Fibroblast of mammary gland (primary cell): ENCODE measurements around the gene CRPPA.
"Not testable (repeated sequence)": the region's sequence is repeated elsewhere in the genome, so short reads cannot be mapped to it uniquely, and the experiment has no call there.

ENCODE experiments used
- DNase-seq: peaks from one replicate; pipeline ENCODE4 v3.0.0-alpha.2; 2010; ENCODE audit warnings: low read depth
- H3K4me3 ChIP-seq: 2 replicates; pipeline ENCODE4 v1.5.1; 2011; ENCODE audit warnings: low read depth, mild to moderate bottlenecking, low read length, moderate library complexity; ENCODE audit not compliant: control insufficient read depth
- TF ChIP-seq, protein P1 (sequence below): conservative IDR thresholded peaks from 2 replicates; pipeline ENCODE4 v1.5.1; 2011; ENCODE audit warnings: low read depth, low read length, inconsistent platforms; ENCODE audit not compliant: control insufficient read depth, insufficient read depth

The CRPPA gene

DNA sequence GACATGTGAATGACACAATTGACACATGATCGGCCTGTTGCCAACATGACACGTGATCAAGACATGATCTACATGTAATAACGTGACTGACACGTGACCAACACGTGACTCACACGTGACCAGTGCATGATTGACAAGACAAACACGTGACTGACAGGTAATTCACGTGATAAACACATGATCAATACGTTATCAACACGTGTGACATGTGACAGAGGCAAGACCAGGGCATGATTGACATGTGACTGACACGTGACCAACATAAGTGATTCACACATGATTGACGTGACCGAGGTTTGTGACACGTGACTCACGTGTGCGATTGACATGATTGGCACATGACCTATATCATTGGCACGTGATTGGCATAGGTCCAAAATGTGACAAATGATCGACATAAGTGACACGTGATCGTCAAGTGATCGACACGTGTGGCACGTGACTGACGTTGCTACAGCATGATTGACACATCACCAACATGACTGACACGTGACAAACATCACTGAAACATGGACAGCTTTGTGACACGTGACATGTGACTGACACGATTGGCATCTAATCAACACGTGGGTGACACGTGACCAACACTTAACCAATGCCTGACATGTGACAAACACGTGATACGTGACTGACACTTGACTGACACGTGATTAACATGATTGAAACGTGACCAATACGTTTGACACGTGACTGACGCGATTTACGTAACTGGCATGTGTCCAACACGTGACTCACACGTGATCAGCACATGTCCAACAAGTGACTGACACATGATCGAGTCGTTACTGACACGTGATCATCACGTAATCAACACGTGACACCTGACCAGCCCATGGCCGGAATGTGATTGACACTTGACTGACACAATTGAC, 23.0 kb downstream of the CRPPA start:
- peak; percentile 19 for DNase-seq
- H3K4me3 ChIP-seq = no peak overlapping the region
- TF ChIP-seq, protein P1, sequence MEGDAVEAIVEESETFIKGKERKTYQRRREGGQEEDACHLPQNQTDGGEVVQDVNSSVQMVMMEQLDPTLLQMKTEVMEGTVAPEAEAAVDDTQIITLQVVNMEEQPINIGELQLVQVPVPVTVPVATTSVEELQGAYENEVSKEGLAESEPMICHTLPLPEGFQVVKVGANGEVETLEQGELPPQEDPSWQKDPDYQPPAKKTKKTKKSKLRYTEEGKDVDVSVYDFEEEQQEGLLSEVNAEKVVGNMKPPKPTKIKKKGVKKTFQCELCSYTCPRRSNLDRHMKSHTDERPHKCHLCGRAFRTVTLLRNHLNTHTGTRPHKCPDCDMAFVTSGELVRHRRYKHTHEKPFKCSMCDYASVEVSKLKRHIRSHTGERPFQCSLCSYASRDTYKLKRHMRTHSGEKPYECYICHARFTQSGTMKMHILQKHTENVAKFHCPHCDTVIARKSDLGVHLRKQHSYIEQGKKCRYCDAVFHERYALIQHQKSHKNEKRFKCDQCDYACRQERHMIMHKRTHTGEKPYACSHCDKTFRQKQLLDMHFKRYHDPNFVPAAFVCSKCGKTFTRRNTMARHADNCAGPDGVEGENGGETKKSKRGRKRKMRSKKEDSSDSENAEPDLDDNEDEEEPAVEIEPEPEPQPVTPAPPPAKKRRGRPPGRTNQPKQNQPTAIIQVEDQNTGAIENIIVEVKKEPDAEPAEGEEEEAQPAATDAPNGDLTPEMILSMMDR = no peak

DNA sequence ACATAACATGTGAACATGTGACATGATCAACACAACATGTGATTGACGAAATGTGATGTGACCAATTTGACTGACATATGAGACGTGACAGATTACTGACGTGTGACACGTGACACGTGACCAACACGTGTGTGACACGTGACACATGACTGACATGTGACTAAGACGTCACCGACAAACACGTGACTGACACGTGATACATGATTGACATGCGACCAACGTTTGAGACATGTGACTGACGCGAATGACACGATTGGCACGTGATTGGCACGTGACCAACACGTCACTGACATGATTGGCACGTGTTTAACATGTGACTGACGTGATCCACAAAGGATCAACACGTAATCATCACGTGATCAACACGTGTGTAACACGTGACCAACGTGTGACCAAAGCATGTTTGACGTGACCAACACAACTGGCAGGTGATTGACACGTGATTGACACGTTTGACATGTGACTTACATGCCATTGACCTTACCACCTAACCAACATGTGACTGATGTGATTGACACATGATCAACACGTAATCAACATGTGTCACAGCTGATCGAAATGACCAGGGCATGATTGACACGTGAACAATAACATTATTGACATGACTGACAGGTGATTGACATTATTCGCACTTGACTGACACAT, 23.7 kb downstream of the CRPPA start:
- TF ChIP-seq, protein P1 = no peak
- no peak for DNase-seq

DNA sequence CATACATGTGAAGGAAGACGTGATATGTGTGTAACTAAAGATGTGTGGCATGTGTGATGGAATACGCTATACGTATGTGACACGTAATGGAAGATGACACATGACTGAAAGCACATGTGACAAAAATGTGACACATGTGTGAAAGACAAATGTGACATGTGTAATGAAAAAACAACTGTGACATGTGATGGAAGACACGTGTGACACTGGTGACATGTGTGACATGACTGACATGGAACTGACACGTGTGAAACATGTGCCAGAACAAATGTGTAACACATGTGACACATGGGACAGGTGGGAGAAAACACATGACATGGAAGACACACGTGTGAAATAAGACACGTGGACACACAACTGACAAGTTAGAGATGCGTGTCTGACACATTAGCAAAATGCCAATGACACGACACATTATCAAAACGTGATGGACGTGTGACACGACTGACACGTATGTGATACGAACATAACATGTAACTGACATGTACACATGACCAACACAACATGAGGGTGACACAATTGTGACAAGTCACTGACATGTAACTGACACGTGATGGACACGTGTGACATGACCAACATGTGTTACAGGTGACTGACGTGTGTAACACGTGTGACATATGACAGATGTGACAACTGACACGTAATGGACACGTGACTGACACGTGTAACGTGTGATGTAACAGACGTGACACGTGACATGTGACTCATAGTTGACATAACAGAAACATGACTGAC, 24.4 kb downstream of the CRPPA start:
- H3K4me3 ChIP-seq = no peak overlapping the region
- peak; percentile 15 for DNase-seq
- TF ChIP-seq, protein P1 = no peak

More for the DNA sequence above, 23.7 kb downstream of the CRPPA start:
- H3K4me3 ChIP-seq = no peak overlapping the region

DNA sequence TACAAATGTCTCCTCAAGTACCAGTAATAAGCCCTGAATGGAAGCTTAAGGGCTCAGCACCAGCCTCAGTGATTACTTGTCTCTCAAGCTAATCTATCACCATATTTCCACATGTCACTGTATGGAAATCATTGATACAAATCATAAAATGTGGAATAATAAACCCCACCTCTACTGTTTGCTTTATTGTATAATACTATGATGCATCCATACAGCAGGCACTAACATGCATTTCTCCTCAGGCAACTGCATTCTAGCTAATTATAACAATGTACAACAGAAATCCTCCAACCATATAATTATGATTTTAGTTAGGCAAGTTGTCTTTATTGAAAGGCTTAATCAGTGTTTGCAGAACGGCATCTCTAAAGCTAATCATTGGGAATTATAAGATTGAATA, 26.2 kb downstream of the CRPPA start:
- no peak for DNase-seq
- TF ChIP-seq, protein P1 = no peak
- H3K4me3 ChIP-seq = no peak overlapping the region

DNA sequence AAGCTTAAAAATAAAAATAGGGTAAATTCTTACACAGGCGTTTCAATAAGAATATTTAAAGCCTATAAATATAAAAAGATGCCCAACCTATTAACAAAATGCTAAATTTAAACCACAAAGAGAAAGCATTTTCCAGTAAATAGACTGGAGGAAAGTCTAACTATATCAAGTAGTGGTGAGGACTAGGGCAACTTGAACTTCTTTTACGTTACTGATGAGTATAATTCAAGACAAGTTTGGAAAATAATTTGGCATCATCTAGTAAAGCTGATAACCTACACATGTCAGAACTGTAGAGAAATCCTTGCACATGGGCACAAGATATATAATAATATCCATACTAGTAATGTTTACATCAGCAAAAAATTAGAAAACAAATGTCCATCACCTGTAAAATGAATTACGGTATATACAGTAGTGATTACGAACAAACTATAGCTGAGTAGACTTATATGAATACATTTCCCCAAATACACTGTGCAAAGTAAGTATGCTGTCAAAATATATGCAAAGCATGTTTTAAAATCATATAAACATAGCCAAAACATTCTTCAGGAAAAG, 27.4 kb downstream of the CRPPA start:
- H3K4me3 ChIP-seq = no peak overlapping the region
- TF ChIP-seq, protein P1 = no peak
- no peak for DNase-seq

DNA sequence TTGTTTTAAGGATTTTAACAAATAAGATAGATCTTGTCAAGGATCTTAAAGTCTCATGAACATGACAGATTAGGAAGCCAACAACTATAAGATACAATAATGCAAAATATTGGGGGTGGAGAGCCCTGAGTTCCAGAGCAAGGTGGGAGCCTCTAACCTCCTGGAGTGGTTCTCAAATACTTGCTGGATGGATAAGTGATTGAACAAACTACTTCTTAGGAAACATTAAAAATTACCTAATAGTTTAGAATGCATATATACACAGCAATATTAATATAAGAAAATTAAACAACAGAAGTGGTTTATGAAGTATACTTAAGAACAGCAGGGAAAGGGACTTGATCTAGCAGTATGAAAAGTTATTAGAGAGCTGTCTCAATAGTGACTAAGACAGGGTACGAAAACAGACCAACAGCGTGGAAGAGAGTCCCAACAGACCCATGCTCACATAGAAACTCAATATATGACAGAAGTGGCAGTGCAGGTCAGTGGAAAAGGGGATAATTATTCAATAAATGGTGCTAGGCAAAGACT, 28.3 kb downstream of the CRPPA start:
- TF ChIP-seq, protein P1 = no peak
- no peak overlapping the region for H3K4me3 ChIP-seq
- no peak for DNase-seq

DNA sequence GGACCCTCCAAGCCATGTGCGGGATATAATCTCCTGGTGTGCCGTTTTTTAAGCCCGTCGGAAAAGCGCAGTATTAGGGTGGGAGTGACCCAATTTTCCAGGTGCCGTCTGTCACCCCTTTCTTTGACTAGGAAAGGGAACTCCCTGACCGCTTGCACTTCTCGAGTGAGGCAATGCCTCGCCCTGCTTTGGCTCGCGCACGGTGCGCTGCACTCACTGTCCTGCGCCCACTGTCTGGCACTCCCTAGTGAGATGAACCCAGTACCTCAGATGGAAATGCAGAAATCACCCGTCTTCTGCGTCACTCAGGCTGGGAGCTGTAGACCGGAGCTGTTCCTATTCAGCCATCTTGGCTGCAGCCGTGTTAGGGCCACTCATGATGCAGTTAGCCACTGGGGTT, 37.6 kb downstream of the CRPPA start:
- not testable (repeated sequence) for DNase-seq, H3K4me3 ChIP-seq

DNA sequence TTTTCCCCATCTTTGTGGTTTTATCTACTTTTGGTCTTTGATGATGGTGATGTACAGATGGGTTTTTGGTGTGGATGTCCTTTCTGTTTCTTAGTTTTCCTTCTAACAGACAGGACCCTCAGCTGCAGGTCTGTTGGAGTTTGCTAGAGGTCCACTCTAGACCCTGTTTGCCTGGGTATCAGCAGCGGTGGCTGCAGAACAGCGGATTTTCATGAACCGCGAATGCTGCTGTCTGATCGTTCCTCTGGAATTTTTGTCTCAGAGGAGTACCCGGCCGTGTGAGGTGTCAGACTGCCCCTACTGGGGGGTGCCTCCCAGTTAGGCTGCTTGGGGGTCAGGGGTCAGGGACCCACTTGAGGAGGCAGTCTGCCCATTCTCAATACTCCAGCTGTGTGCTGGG, 38.2 kb downstream of the CRPPA start:
- not testable (repeated sequence) for DNase-seq, H3K4me3 ChIP-seq
